OCI-M2 (cell line): ENCODE measurements around the gene CDH13.

Experiments used
- DNase-seq: peaks from one replicate; lab custom pipeline; 2025; ENCODE audit not compliant: unreplicated experiment; lab: John Stamatoyannopoulos, UW

The CDH13 gene

DNA sequence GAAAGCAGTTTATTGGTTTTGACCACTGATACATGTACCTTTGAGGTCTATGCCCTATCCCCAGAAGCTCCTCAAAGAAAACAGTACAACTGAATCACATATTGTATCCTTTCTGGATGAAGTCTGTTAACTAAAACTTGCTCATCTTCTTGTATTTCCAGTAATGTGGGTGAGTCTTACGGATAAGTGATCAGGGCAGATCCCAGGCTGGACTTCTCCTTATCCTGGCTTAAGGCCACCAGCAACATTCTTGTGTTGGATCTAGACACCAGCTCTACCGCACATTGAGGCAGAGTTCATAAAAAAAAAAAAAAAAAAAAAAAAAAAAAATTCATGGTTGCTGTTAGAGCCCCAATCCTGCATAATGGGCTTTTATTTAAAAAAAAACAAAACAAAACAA lies 644.4 kb downstream of the CDH13 start:
- no peak for DNase-seq

- no peak for DNase-seq
Measured at GRCh38 chr16:83271970-83272575, 645.3 kb downstream of the CDH13 start.

- DNase-seq, result no peak
Measured at GRCh38 chr16:83272843-83273242, 646.1 kb downstream of the CDH13 start.

DNA sequence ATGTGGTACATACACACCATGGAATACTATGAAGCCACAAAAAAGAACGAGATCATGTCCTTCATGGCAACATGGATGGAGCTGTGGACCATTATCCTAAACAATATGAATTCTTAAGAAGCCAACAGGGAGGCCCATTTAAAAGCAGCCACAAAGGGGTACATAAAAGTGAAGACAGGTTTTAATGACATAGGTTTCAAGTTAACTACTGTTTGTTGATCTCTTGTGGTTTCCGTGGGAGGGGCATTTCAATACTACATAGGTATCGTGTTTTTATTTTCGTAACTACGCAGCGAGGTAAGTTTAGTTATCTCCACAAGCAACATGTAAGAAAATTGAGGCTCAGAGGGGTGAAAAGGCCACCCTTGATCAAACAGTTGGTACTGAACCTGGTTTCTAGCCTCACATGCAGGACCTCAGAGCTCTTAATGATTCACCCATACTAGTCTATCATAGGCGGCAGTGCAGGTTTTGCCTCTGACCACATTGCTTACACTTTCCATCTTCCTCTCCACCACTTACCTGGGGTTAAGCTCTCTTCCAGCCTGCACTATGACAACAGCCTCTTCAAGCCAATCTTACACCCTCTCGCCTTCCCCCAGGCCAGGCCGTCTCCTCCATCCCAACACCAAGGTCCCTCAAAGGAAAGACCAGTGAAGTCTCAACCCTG lies 646.9 kb downstream of the CDH13 start:
- no peak for DNase-seq

DNA sequence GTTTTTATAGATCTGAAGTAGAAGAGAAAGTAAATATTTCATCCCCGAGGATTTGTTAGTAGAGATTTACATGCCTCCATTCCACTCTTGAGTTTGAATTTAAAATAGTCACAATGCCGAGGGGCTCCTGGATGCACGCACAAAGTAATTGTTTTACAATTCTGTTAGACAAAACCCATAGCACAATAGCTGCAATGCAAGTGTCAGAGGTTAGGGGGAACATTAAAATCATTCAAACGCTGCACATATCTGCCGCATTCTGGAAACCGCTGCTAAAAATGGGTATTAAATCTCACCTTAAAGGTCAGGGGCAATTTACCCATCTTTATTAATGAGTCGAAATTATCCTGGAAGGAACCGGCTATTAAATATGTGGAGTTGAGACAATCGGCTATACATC lies 652.5 kb downstream of the CDH13 start:
- DNase-seq, result no peak

DNA sequence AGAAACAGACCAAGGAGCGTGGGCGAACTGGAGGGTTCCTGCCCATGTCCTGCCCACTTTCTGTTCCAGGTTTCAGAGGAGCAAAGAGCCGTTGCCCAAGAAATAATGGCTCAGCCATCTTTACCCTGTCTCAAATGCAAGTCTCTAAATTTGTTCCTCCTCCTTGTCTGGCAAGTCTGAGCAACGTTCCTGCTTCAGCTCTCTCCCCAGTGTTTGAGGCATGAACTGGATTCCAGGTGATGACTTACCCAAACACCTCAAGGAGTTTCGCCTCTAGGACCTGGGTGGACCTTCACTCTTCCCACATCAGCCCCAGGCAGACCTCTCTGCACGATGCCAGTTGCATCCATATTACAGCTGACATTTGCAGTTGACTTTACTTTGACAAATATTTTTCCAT lies 659.2 kb downstream of the CDH13 start:
- DNase-seq, result no peak

DNA sequence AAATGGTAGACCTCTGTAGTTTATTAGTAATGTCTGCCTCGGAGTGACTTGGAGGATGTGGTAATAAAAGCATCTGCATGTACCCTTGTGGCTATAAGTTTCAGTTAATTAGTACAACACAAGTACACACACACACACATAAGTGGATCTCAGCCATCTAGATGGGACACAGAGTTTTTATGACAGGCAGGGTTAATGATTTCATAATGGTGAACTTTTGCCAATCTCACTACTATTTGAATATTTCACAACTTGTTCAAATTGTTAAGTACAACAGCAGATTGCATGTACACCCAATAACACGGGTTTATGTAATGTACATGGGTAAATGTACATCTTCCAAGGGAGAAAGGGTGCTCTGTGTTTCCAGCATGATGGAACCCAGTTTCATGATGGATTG lies 669.7 kb downstream of the CDH13 start:
- DNase-seq, result no peak

GRCh38 chr16:83298541-83298940 lies 671.8 kb downstream of the CDH13 start:
- no peak for DNase-seq

GRCh38 chr16:83300326-83300725 lies 673.6 kb downstream of the CDH13 start:
- DNase-seq, result no peak

DNA sequence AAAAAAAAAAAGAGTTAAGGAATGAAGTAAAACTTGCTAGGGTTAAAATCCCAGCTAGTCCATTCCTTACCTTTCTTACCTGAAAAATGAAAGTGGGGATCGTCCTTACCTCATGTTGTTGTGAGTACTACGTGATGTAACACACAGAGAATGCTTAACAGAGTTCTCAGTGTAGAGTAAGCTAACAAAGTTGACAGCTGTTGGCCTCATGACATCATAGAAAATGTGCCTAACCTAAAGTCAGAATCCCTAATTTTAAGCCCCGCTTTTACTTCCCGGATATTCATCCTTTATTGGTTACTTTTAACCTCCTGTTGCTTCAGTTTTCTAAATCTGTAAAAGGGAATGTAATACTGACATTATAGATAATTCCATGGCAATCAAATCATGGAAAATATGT lies 675.2 kb downstream of the CDH13 start:
- no peak for DNase-seq

- DNase-seq, result no peak
Measured at GRCh38 chr16:83302853-83303252, 676.1 kb downstream of the CDH13 start.

DNA sequence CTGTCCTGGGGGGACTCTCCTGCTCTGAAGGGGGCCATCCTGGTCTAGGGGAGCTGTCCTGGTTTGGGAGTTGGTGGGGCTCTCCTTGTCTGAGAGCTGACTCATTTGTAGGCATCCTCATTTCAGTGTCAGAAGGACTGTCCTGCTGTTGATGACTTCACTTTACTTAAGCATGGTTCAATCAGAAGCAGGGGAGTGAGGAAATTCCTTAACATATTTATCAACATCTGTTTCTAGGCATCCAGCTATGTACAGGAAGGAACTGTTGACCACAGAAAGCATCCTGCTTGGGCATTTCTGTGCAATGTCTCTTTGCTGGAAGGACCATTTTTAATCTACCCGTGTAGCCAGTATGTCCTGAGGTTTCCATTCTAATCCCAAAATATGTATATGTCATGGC lies 678.3 kb downstream of the CDH13 start:
- no peak for DNase-seq

GRCh38 chr16:83306961-83307593 lies 680.3 kb downstream of the CDH13 start:
- DNase-seq, result no peak

- DNase-seq, result no peak
Measured at GRCh38 chr16:83307594-83307992, 680.8 kb downstream of the CDH13 start.

DNA sequence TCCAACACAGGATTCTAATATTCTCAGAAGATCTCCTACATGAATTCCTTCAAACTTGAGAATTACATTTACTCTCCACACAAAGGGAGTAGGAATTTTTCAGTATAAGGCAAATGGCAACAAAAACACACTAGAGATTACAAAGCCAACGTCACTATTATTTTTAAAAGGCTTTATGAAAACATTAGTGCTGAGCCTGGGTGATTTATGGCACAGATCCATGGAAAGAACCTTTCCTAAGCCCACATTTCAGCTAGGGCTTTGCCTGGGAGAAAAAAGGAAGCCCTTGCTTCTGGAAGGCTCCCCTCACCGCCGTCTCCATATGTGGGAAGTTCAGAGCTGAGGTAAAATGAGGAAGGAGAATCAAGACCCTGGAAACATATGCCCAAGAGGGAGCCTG lies 681.6 kb downstream of the CDH13 start:
- no peak for DNase-seq

GRCh38 chr16:83310816-83311215 lies 684.0 kb downstream of the CDH13 start:
- no peak for DNase-seq

GRCh38 chr16:83312015-83312717 lies 685.4 kb downstream of the CDH13 start:
- DNase-seq, result no peak

DNA sequence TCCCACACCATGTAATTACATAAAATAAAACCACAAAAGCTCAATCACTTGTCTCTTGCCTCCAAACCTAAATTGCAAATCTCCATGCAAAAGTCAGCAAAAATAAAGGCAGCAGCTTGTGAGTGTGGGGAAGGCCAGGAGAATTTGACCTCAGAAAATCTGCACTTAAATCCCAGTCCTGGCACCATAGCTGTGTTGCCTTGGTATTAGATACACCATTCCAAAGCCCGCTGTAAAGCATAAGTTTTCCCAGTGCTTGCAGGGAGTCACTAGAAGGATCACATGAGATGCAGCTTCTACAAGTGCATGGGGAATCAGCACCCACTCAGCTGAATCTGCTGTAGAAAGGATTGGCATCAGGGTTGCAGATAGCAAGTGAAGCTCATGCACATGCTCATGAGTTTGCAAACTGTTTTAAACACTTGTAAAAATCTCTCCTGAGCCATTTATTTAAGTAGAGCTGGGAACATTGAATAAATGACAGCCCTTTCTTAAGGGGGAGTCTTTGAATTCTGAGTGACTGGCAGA lies 686.0 kb downstream of the CDH13 start:
- no peak for DNase-seq

- DNase-seq, result no peak
Measured at GRCh38 chr16:83315271-83315670, 688.5 kb downstream of the CDH13 start.

- DNase-seq, result no peak
Measured at GRCh38 chr16:83316458-83316857, 689.7 kb downstream of the CDH13 start.

DNA sequence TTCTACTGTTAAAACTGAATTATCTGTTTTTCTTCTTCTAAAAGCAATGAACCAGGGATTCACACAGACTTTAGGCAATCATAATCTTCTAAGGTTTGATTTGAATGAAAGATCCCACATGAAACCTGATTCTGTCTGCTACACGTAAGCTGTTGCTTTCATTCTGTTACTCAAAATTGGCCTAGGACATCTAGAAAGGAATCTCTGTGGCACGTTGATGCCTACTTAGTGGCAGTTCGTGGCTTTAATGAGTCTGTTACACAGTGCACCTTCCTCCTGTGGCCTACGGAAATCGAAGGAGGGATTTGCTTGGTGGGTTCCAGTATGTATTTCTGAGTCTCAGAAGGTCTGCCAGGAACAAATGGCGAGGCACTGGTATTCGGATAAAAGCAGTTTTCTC lies 691.6 kb downstream of the CDH13 start:
- no peak for DNase-seq

GRCh38 chr16:83328936-83329335 lies 702.2 kb downstream of the CDH13 start:
- DNase-seq, result no peak
